CD8-positive, alpha-beta T cell (primary cell): ENCODE results near the gene SUZ12. TPM values are rescaled to one million over a fixed set of nuclear protein-coding genes. Genes with fewer than 3 reads are reported as not detected.

Experiments
- total RNA-seq, 46 experiments: library from RNA in 2 of 46; stranded (reverse) in 2 of 46; gene quantifications; one replicate each; pipeline ENCODE4 v1.2.3 and lab custom pipeline; 2021 to 2026

The SUZ12 gene
- total RNA-seq, 2 experiments from 2014 or later = 31.4 to 31.9 TPM

Other genes with a start within 250 kb of the SUZ12 start
- gene COPRS, start 77.8 kb upstream of the SUZ12 start, total RNA-seq = 1 to 10 TPM; 2.4 to 2.6 TPM
- 10 to 100 TPM; 27.3 to 27.4 TPM for gene UTP6, start 35.3 kb upstream of the SUZ12 start, total RNA-seq
- gene LRRC37B, start 70.4 kb downstream of the SUZ12 start, total RNA-seq = 10 to 100 TPM; 80.1 to 88.3 TPM
- 10 to 100 TPM; 13.1 to 15.4 TPM for gene RHOT1, start 205.5 kb downstream of the SUZ12 start, total RNA-seq